Fibroblast of lung (primary cell): Measurements from ENCODE around the gene GAREM2. TPM values are rescaled to one million over a fixed set of nuclear protein-coding genes. Genes with fewer than 3 reads are reported as not detected.

ENCODE experiments used
- DNase-seq, 2 donors: peaks; one replicate each; pipeline versions ENCODE4 v3.0.0 to v3.0.0-alpha.2; 2010; ENCODE audit warnings: low read depth in 2 of 2
- H2AFZ ChIP-seq: 2 replicates; pipeline ENCODE4 v1.5.1; 2012; ENCODE audit warnings: low read length, control low read depth, inconsistent platforms
- H3K27ac ChIP-seq: 2 replicates; pipeline ENCODE4 v1.5.1; 2011; ENCODE audit warnings: low read length, control low read depth; ENCODE audit not compliant: insufficient read depth
- H3K27me3 ChIP-seq: 2 replicates; pipeline ENCODE4 v1.5.1; 2011; ENCODE audit warnings: mild to moderate bottlenecking, low read length; ENCODE audit not compliant: control insufficient read depth, insufficient read depth
- H3K36me3 ChIP-seq: 2 replicates; pipeline ENCODE4 v1.5.1; 2011; ENCODE audit warnings: low read length; ENCODE audit not compliant: control insufficient read depth, insufficient read depth
- H3K4me1 ChIP-seq: 2 replicates; pipeline ENCODE4 v1.5.1; 2011; ENCODE audit warnings: low read length; ENCODE audit not compliant: control insufficient read depth, insufficient read depth; ENCODE audit errors: extremely low read depth
- H3K4me2 ChIP-seq: 2 replicates; pipeline ENCODE4 v1.5.1; 2011; ENCODE audit warnings: low read length, control low read depth; ENCODE audit not compliant: insufficient read depth; ENCODE audit errors: extremely low read depth
- H3K4me3 ChIP-seq, 4 experiments: fragments of 200-600 bp in 1 of 4; sonication (generic) in 1 of 4; replicated peaks in 1 of 4; 2 replicates each; pipeline ENCODE4 v1.5.1; 2011 to 2016; ENCODE audit warnings: low read length in 4 of 4, low read depth in 3 of 4, mild to moderate bottlenecking in 3 of 4, control low read depth in 2 of 4, inconsistent platforms in 1 of 4, mixed read lengths in 1 of 4; ENCODE audit not compliant: insufficient read depth in 1 of 4; ENCODE audit errors: control extremely low read depth in 1 of 4
- H3K79me2 ChIP-seq: 2 replicates; pipeline ENCODE4 v1.5.1; 2012; ENCODE audit warnings: mild to moderate bottlenecking, low read length, inconsistent platforms; ENCODE audit not compliant: control insufficient read depth, insufficient read depth
- H3K9ac ChIP-seq: 2 replicates; pipeline ENCODE4 v1.5.1; 2011; ENCODE audit warnings: mild to moderate bottlenecking, low read length, control low read depth; ENCODE audit not compliant: insufficient read depth
- H3K9me3 ChIP-seq: 2 replicates; pipeline ENCODE4 v1.5.1; 2012; ENCODE audit warnings: low read depth, low read length; ENCODE audit not compliant: control insufficient read depth, insufficient read depth
- H4K20me1 ChIP-seq: 2 replicates; pipeline ENCODE4 v1.5.1; 2011; ENCODE audit warnings: low read length; ENCODE audit not compliant: control insufficient read depth, insufficient read depth; ENCODE audit errors: extremely low read depth
- EZH2 ChIP-seq: IDR thresholded peaks from 2 replicates; pipeline ENCODE4 v1.5.1; 2012; ENCODE audit warnings: low read length, control low read depth, mild to moderate bottlenecking; ENCODE audit errors: missing control alignments
- polyA plus RNA-seq, 2 donors: library from polyadenylated mRNA; depleted of rRNA in 1 of 2; stranded (reverse) in 1 of 2; unstranded in 1 of 2; fragments of >200 nt; gene quantifications; 2 replicates each; pipeline ENCODE4 v1.2.1, GENCODE V29; 2011 to 2012; ENCODE audit warnings: missing spikeins in 1 of 2
- total RNA-seq: library from RNA; depleted of rRNA; stranded (reverse); fragments of >200 nt; gene quantifications from 2 replicates; pipeline ENCODE4 v1.2.1, GENCODE V29; 2014
- TF ChIP-seq, protein P1 (sequence below), 2 donors: IDR thresholded peaks in 1 of 2; conservative IDR thresholded peaks in 1 of 2; 1 replicate in 1 of 2; 2 replicates in 1 of 2; pipeline ENCODE4 v1.5.1; 2011 to 2012; ENCODE audit warnings: low read length in 2 of 2, control low read depth in 1 of 2, inconsistent platforms in 1 of 2, low read depth in 1 of 2, mild to moderate bottlenecking in 1 of 2

The GAREM2 gene
- total and polyA plus RNA-seq, 2 donors (not counting 1 experiment from before 2014, with no cell fraction given) = 0.66 to 1.6 TPM

- no peaks in the 10 kb centered on the region for H4K20me1 ChIP-seq
- no peak overlapping the region for H3K4me3 ChIP-seq
- H3K4me1 ChIP-seq = no peaks in the 10 kb centered on the region
- H2AFZ ChIP-seq = no peak overlapping the region
- no peaks in the 10 kb centered on the region for H3K27me3 ChIP-seq
- no peak for TF ChIP-seq EZH2
- TF ChIP-seq, protein P1, sequence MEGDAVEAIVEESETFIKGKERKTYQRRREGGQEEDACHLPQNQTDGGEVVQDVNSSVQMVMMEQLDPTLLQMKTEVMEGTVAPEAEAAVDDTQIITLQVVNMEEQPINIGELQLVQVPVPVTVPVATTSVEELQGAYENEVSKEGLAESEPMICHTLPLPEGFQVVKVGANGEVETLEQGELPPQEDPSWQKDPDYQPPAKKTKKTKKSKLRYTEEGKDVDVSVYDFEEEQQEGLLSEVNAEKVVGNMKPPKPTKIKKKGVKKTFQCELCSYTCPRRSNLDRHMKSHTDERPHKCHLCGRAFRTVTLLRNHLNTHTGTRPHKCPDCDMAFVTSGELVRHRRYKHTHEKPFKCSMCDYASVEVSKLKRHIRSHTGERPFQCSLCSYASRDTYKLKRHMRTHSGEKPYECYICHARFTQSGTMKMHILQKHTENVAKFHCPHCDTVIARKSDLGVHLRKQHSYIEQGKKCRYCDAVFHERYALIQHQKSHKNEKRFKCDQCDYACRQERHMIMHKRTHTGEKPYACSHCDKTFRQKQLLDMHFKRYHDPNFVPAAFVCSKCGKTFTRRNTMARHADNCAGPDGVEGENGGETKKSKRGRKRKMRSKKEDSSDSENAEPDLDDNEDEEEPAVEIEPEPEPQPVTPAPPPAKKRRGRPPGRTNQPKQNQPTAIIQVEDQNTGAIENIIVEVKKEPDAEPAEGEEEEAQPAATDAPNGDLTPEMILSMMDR (conservative IDR thresholded peaks at IDR 0.05 in 1 of 2, IDR thresholded peaks at IDR 0.05 in 1 of 2; ENCODE audit: low read depth in 1 of 2, low read length in 2 of 2) = no peak
- no peak overlapping the region for H3K4me2 ChIP-seq
- no peak for DNase-seq
- H3K9me3 ChIP-seq = no peaks in the 10 kb centered on the region
- H3K9ac ChIP-seq = no peak overlapping the region
- peaks cover 6% of the 10 kb centered on the region for H3K36me3 ChIP-seq
- no peaks in the 10 kb centered on the region for H3K79me2 ChIP-seq
- H3K27ac ChIP-seq = no peak overlapping the region
Measured at GRCh38 chr2:26217720-26218119, 44.8 kb downstream of the GAREM2 start.

GRCh38 chr2:26223018-26223417, 50.1 kb downstream of the GAREM2 start:
- no peak overlapping the region for H3K4me3 ChIP-seq
- no peak for DNase-seq
- TF ChIP-seq EZH2 = no peak
- no peaks in the 10 kb centered on the region for H3K36me3 ChIP-seq
- H3K4me2 ChIP-seq = no peak overlapping the region
- peaks cover 2% of the 10 kb centered on the region for H4K20me1 ChIP-seq
- H3K9ac ChIP-seq = no peak overlapping the region
- H3K27me3 ChIP-seq = no peaks in the 10 kb centered on the region
- no peak overlapping the region for H3K27ac ChIP-seq
- H3K9me3 ChIP-seq = no peaks in the 10 kb centered on the region
- H3K4me1 ChIP-seq = no peaks in the 10 kb centered on the region
- H3K79me2 ChIP-seq = no peaks in the 10 kb centered on the region
- no peak overlapping the region for H2AFZ ChIP-seq

GRCh38 chr2:26224095-26224494, 51.2 kb downstream of the GAREM2 start:
- no peak for DNase-seq
- H4K20me1 ChIP-seq = peaks cover 2% of the 10 kb centered on the region
- H3K9ac ChIP-seq = no peak overlapping the region
- no peaks in the 10 kb centered on the region for H3K36me3 ChIP-seq
- no peaks in the 10 kb centered on the region for H3K4me1 ChIP-seq
- H3K27me3 ChIP-seq = no peaks in the 10 kb centered on the region
- no peaks in the 10 kb centered on the region for H3K9me3 ChIP-seq
- H2AFZ ChIP-seq = no peak overlapping the region
- TF ChIP-seq, protein P1 (conservative IDR thresholded peaks at IDR 0.05 in 1 of 2, IDR thresholded peaks at IDR 0.05 in 1 of 2; ENCODE audit: low read depth in 1 of 2, low read length in 2 of 2) = no peak
- TF ChIP-seq EZH2 = no peak
- no peaks in the 10 kb centered on the region for H3K79me2 ChIP-seq
- no peak overlapping the region for H3K4me2 ChIP-seq
- H3K27ac ChIP-seq = no peak overlapping the region
- no peak overlapping the region for H3K4me3 ChIP-seq
